WTC11 (cell line): ENCODE results near the gene SLC1A7. TPM values are rescaled to one million over a fixed set of nuclear protein-coding genes. Genes with fewer than 3 reads are reported as not detected.

Source experiments
- ATAC-seq: fragments of 200-7000 bp; cut with Tn5 transposase; 2 replicates; pipeline ENCODE4 v1.10.0; 2021; ENCODE audit warnings: mild to moderate bottlenecking, moderate library complexity
- CTCF ChIA-PET: fragments of 300-600 bp; sonication (Branson Sonifier 250); formaldehyde crosslinking; loops from one replicate; lab custom pipeline; 2021; ENCODE audit warnings: antibody characterized with exemption; lab: Charles Lee
- POLR2A ChIA-PET: fragments of 350-600 bp; sonication (Branson Sonifier 250); formaldehyde crosslinking; loops from one replicate; lab custom pipeline; 2021; ENCODE audit warnings: antibody characterized with exemption; lab: Charles Lee
- DNase-seq: peaks from one replicate; pipeline ENCODE4 v3.0.0; 2021; ENCODE audit warnings: low spot score
- H3K27ac Mint-ChIP-seq: 2 replicates; pipeline ENCODE4 v1.8.0; 2021; ENCODE audit warnings: mixed read lengths
- H3K27me3 Mint-ChIP-seq: 2 replicates; pipeline ENCODE4 v1.8.0; 2021; ENCODE audit warnings: low read depth, mild to moderate bottlenecking, moderate library complexity, mixed read lengths
- H3K36me3 Mint-ChIP-seq: 2 replicates; pipeline ENCODE4 v1.8.0; 2021; ENCODE audit warnings: mixed read lengths
- H3K4me1 Mint-ChIP-seq: 2 replicates; pipeline ENCODE4 v1.8.0; 2022; ENCODE audit warnings: mixed read lengths
- H3K4me3 Mint-ChIP-seq: 2 replicates; pipeline ENCODE4 v1.8.0; 2021; ENCODE audit warnings: mild to moderate bottlenecking, moderate library complexity, mixed read lengths
- H3K9me3 Mint-ChIP-seq: 2 replicates; pipeline ENCODE4 v1.8.0; 2021; ENCODE audit warnings: mixed read lengths
- ARID4B ChIP-seq: sonication (generic); formaldehyde crosslinking; IDR thresholded peaks from 2 replicates; pipeline ENCODE4 v1.8.0; 2023; ENCODE audit warnings: missing genetic modification reagents, mild to moderate bottlenecking, borderline replicate concordance
- CDX4 ChIP-seq: fragments of 250-450 bp; sonication (Bioruptor Pico); IDR thresholded peaks from 2 replicates; pipeline ENCODE4 v1.9.0; 2021; ENCODE audit warnings: moderate library complexity, mild to moderate bottlenecking, inconsistent platforms, borderline replicate concordance
- GABPB1 ChIP-seq: sonication (generic); formaldehyde crosslinking; IDR thresholded peaks from 2 replicates; pipeline ENCODE4 v1.8.1; 2023; ENCODE audit warnings: mild to moderate bottlenecking, missing genetic modification reagents
- GTF2I ChIP-seq: fragments of 250-450 bp; sonication (Bioruptor Pico); conservative IDR thresholded peaks from 2 replicates; pipeline ENCODE4 v1.4.0; 2021; ENCODE audit warnings: mild to moderate bottlenecking
- MYBL2 ChIP-seq: sonication (generic); formaldehyde crosslinking; IDR thresholded peaks from 2 replicates; pipeline ENCODE4 v1.8.1; 2023; ENCODE audit warnings: mild to moderate bottlenecking, moderate library complexity, missing genetic modification reagents
- NFE2L1 ChIP-seq: sonication (generic); formaldehyde crosslinking; IDR thresholded peaks from 2 replicates; pipeline ENCODE4 v1.8.1; 2023; ENCODE audit warnings: missing genetic modification reagents
- OVOL2 ChIP-seq: fragments of 250-450 bp; sonication (Bioruptor Pico); IDR thresholded peaks from 2 replicates; pipeline ENCODE4 v1.9.0; 2021; ENCODE audit warnings: mild to moderate bottlenecking, borderline replicate concordance
- PRDM15 ChIP-seq: sonication (generic); formaldehyde crosslinking; IDR thresholded peaks from 2 replicates; pipeline ENCODE4 v1.8.0; 2022; ENCODE audit warnings: missing genetic modification reagents
- TP53 ChIP-seq: sonication (generic); formaldehyde crosslinking; IDR thresholded peaks from 2 replicates; pipeline ENCODE4 v1.8.1; 2023; ENCODE audit warnings: mild to moderate bottlenecking, missing genetic modification reagents
- ZMAT4 ChIP-seq: fragments of 250-450 bp; sonication (Bioruptor Pico); IDR thresholded peaks from 2 replicates; pipeline ENCODE4 v1.9.0; 2021; ENCODE audit warnings: mild to moderate bottlenecking
- ZNF281 ChIP-seq: sonication (generic); formaldehyde crosslinking; IDR thresholded peaks from 2 replicates; pipeline ENCODE4 v1.8.0; 2023; ENCODE audit warnings: mild to moderate bottlenecking, missing genetic modification reagents
- ZNF416 ChIP-seq: fragments of 250-450 bp; sonication (Bioruptor Pico); IDR thresholded peaks from 2 replicates; pipeline ENCODE4 v1.9.0; 2021; ENCODE audit warnings: mild to moderate bottlenecking, inconsistent platforms
- ZNF423 ChIP-seq: fragments of 250-450 bp; sonication (Bioruptor Pico); IDR thresholded peaks from 2 replicates; pipeline ENCODE4 v2.1.2; 2022; ENCODE audit warnings: mild to moderate bottlenecking, moderate library complexity
- ZSCAN18 ChIP-seq: fragments of 250-450 bp; sonication (Bioruptor Pico); IDR thresholded peaks from 2 replicates; pipeline ENCODE4 v2.1.2; 2022; ENCODE audit warnings: mild to moderate bottlenecking, moderate library complexity
- total RNA-seq: library from RNA; stranded (reverse); gene quantifications from 3 replicates; pipeline ENCODE4 v1.2.3, GENCODE V29; 2021

SLC1A7 gene
- total RNA-seq, 1 experiment from 2014 or later, result not detected

GRCh38 chr1:53116307-53116810, 26.1 kb downstream of the SLC1A7 start (continued):
- TF ChIP-seq TP53 (CRISPR knock-in tag) (no peak), ZMAT4 (CRISPR knock-in tag) (no peak)

- Mint-ChIP-seq H3K27ac (no peak overlapping the region), H3K9me3 (peaks cover 9% of the 10 kb centered on the region), H3K4me1 (peaks cover 33% of the 10 kb centered on the region), H3K27me3 (no peaks in the 10 kb centered on the region; the same call in none of the 2 replicates), H3K4me3 (no peak overlapping the region), H3K36me3 (no peaks in the 10 kb centered on the region)
- POLR2A ChIA-PET, result no interaction called here
- CTCF ChIA-PET, result interaction anchor here (1.0 kb wide), 1 partner anchor 22 kb away, joined by 3 read pairs; no protein-coding TSS in a partner anchor
- DNase-seq, result peak; percentile 41
- no peak for TF ChIP-seq ZNF416 (CRISPR knock-in tag)
- peak; percentile 60; the same call in 1 of the 2 replicates for TF ChIP-seq GTF2I (CRISPR knock-in tag)
- no peak for TF ChIP-seq TP53 (CRISPR knock-in tag)
- no peak for TF ChIP-seq NFE2L1 (CRISPR knock-in tag)
- TF ChIP-seq GABPB1 (CRISPR knock-in tag), result 0 out of 2 replicates have a peak, but pooled peaks have one; percentile 13
- ATAC-seq, result peak; percentile 49
Measured at GRCh38 chr1:53115403-53116306, 26.8 kb downstream of the SLC1A7 start.

- Mint-ChIP-seq H3K4me3 (no peak overlapping the region), H3K27me3 (no peaks in the 10 kb centered on the region; the same call in 1 of the 2 replicates), H3K9me3 (peaks cover 9% of the 10 kb centered on the region), H3K27ac (no peak overlapping the region), H3K36me3 (no peaks in the 10 kb centered on the region), H3K4me1 (peaks cover 26% of the 10 kb centered on the region)
- DNase-seq (no peak), ATAC-seq (no peak)
- ChIA-PET CTCF (interaction anchor here (1.0 kb wide), 1 partner anchor 23 kb away, joined by 3 read pairs; no protein-coding TSS in a partner anchor), POLR2A (no interaction called here)
- TF ChIP-seq MYBL2 (no peak), ZNF281 (CRISPR knock-in tag) (no peak), ZSCAN18 (CRISPR knock-in tag) (no peak), ARID4B (CRISPR knock-in tag) (no peak), ZNF423 (no peak), OVOL2 (CRISPR knock-in tag) (no peak), PRDM15 (no peak), ZMAT4 (CRISPR knock-in tag) (no peak), CDX4 (CRISPR knock-in tag) (no peak)
Measured at GRCh38 chr1:53114581-53115400, 27.6 kb downstream of the SLC1A7 start.
